H1 (cell line): ENCODE measurements around the gene PPP1R12A. TPM values are rescaled to one million over a fixed set of nuclear protein-coding genes. Genes with fewer than 3 reads are reported as not detected.

Experiments used
- CTCF ChIA-PET: fragments of 300-600 bp; sonication (Branson Sonifier 250); formaldehyde crosslinking; loops from one replicate; lab custom pipeline; 2021; ENCODE audit not compliant: partially characterized antibody; lab: Charles Lee
- POLR2A ChIA-PET: fragments of 300-600 bp; sonication (Branson Sonifier 250); formaldehyde crosslinking; loops from one replicate; lab custom pipeline; 2021; ENCODE audit warnings: inconsistent platforms; ENCODE audit not compliant: partially characterized antibody; lab: Charles Lee
- DNase-seq, 2 experiments: peaks; one replicate each; pipeline versions ENCODE4 v3.0.0 to v3.0.0-alpha.2; 2010 to 2022; ENCODE audit warnings: low spot score in 2 of 2, low read depth in 1 of 2, mixed read lengths in 1 of 2
- FAIRE-seq: peaks from 2 replicates; lab custom pipeline; 2011; peaks lifted over from hg19 to GRCh38; lab: Jason Lieb, UNC
- H2AFZ ChIP-seq: 2 replicates; pipeline ENCODE4 v1.8.1; 2012; ENCODE audit warnings: low read length, inconsistent platforms
- H2AK5ac ChIP-seq: 2 replicates; pipeline ENCODE4 v1.6.1; 2013; ENCODE audit warnings: low read depth, low read length
- H2BK120ac ChIP-seq: replicated peaks from 2 replicates; pipeline ENCODE3; 2013; ENCODE audit warnings: low read depth, low read length, inconsistent platforms
- H2BK12ac ChIP-seq: 2 replicates; pipeline ENCODE4 v1.6.1; 2013; ENCODE audit warnings: low read depth, low read length
- H2BK15ac ChIP-seq: 2 replicates; pipeline ENCODE4 v1.6.1; 2013; ENCODE audit warnings: low read length
- H2BK20ac ChIP-seq: 2 replicates; pipeline ENCODE4 v1.6.1; 2013; ENCODE audit warnings: low read length
- H2BK5ac ChIP-seq: 2 replicates; pipeline ENCODE4 v1.6.1; 2013; ENCODE audit warnings: low read depth, low read length
- H3K14ac ChIP-seq: 2 replicates; pipeline ENCODE4 v1.6.1; 2013; ENCODE audit warnings: inconsistent platforms; ENCODE audit not compliant: insufficient read length
- H3K18ac ChIP-seq: 2 replicates; pipeline ENCODE4 v1.6.1; 2013; ENCODE audit warnings: low read length; ENCODE audit errors: extremely low read depth
- H3K23ac ChIP-seq: 2 replicates; pipeline ENCODE4 v1.6.1; 2013; ENCODE audit warnings: inconsistent platforms; ENCODE audit not compliant: insufficient read length
- H3K23me2 ChIP-seq: 2 replicates; pipeline ENCODE4 v1.6.1; 2013; ENCODE audit warnings: low read depth, low read length
- H3K27ac ChIP-seq: 2 replicates; pipeline ENCODE4 v1.6.1; 2011; ENCODE audit warnings: low read depth, low read length, inconsistent platforms
- H3K27me3 ChIP-seq, 4 experiments: replicated peaks in 1 of 4; 1 replicate in 1 of 4; 2 replicates in 3 of 4; pipeline versions ENCODE4 v1.6.1 to v1.8.1; 2011 to 2013; ENCODE audit warnings: low read length in 3 of 4, mild to moderate bottlenecking in 3 of 4, inconsistent platforms in 2 of 4, mixed read lengths in 2 of 4, moderate library complexity in 1 of 4; ENCODE audit not compliant: control insufficient read depth in 3 of 4, insufficient read depth in 3 of 4; ENCODE audit errors: extremely low read depth in 1 of 4
- H3K36me3 ChIP-seq, 4 experiments: 2 replicates each; pipeline versions ENCODE4 v1.6.1 to v1.8.1; 2011 to 2013; ENCODE audit warnings: mild to moderate bottlenecking in 4 of 4, low read length in 3 of 4, moderate library complexity in 2 of 4, control low read depth in 1 of 4, inconsistent platforms in 1 of 4; ENCODE audit not compliant: insufficient read depth in 4 of 4, control insufficient read depth in 2 of 4
- H3K4ac ChIP-seq: replicated peaks from 2 replicates; pipeline ENCODE3; 2013; ENCODE audit warnings: low read length, low read depth, mixed read lengths, inconsistent platforms; ENCODE audit not compliant: insufficient read length
- H3K4me1 ChIP-seq, 4 experiments: replicated peaks in 1 of 4; 1 replicate in 1 of 4; 2 replicates in 3 of 4; pipeline versions ENCODE4 v1.6.1 to v1.8.1; 2011 to 2013; ENCODE audit warnings: low read length in 3 of 4, inconsistent platforms in 2 of 4, mixed read lengths in 1 of 4; ENCODE audit not compliant: insufficient read depth in 4 of 4, control insufficient read depth in 3 of 4
- H3K4me2 ChIP-seq, 2 experiments: 2 replicates each; pipeline versions ENCODE4 v1.6.1 to v1.8.1; 2011 to 2013; ENCODE audit warnings: low read depth in 2 of 2, low read length in 2 of 2, control low read depth in 1 of 2, inconsistent platforms in 1 of 2, mild to moderate bottlenecking in 1 of 2; ENCODE audit not compliant: insufficient read depth in 1 of 2
- H3K4me3 ChIP-seq, 4 experiments: fragments of 200-600, 300-600 bp in 1 of 4; sonication (generic), shearing (Covaris generic), sonication (Bioruptor Twin) in 1 of 4; 2 replicates each; pipeline versions ENCODE4 v1.5.1 to v1.8.1; 2011 to 2016; ENCODE audit warnings: low read length in 4 of 4, low read depth in 3 of 4, control low read depth in 2 of 4, inconsistent platforms in 2 of 4, mild to moderate bottlenecking in 2 of 4, mixed read lengths in 1 of 4, moderate library complexity in 1 of 4; ENCODE audit not compliant: insufficient read depth in 2 of 4; ENCODE audit errors: extremely low read depth in 1 of 4
- H3K56ac ChIP-seq: replicated peaks from 2 replicates; pipeline ENCODE3; 2013; ENCODE audit warnings: low read depth, mild to moderate bottlenecking, mixed read lengths, low read length, inconsistent platforms; ENCODE audit not compliant: insufficient read length
- H3K79me1 ChIP-seq: 2 replicates; pipeline ENCODE4 v1.6.1; 2013; ENCODE audit warnings: low read depth, low read length, control low read depth
- H3K79me2 ChIP-seq, 2 experiments: 2 replicates each; pipeline versions ENCODE4 v1.6.1 to v1.8.1; 2012 to 2013; ENCODE audit warnings: low read length in 2 of 2, mild to moderate bottlenecking in 2 of 2, inconsistent platforms in 1 of 2; ENCODE audit not compliant: insufficient read depth in 2 of 2, control insufficient read depth in 1 of 2
- H3K9ac ChIP-seq, 4 experiments: replicated peaks in 1 of 4; 1 replicate in 1 of 4; 2 replicates in 3 of 4; pipeline versions ENCODE4 v1.6.1 to v1.8.1; 2011 to 2013; ENCODE audit warnings: low read depth in 3 of 4, low read length in 3 of 4, control low read depth in 2 of 4, mild to moderate bottlenecking in 2 of 4, moderate library complexity in 2 of 4, inconsistent platforms in 1 of 4; ENCODE audit errors: extremely low read depth in 1 of 4
- H3K9me3 ChIP-seq, 2 experiments: 2 replicates each; pipeline versions ENCODE4 v1.6.1 to v1.8.1; 2012 to 2013; ENCODE audit warnings: mild to moderate bottlenecking in 2 of 2, moderate library complexity in 2 of 2, control low read depth in 1 of 2, inconsistent platforms in 1 of 2, low read depth in 1 of 2, low read length in 1 of 2, mixed read lengths in 1 of 2; ENCODE audit not compliant: insufficient read depth in 2 of 2
- H4K20me1 ChIP-seq, 2 experiments: replicated peaks in 1 of 2; 2 replicates each; pipeline versions ENCODE3 to v1.8.1; 2011 to 2013; ENCODE audit warnings: inconsistent platforms in 2 of 2, low read length in 2 of 2, mild to moderate bottlenecking in 1 of 2; ENCODE audit not compliant: insufficient read depth in 2 of 2, control insufficient read depth in 1 of 2
- H4K5ac ChIP-seq: 2 replicates; pipeline ENCODE4 v1.6.1; 2013; ENCODE audit warnings: low read length, low read depth, mixed read lengths, inconsistent platforms; ENCODE audit not compliant: insufficient read length
- H4K8ac ChIP-seq: 2 replicates; pipeline ENCODE4 v1.8.0; 2013; ENCODE audit warnings: mild to moderate bottlenecking, moderate library complexity, low read length, inconsistent platforms; ENCODE audit not compliant: insufficient read depth; ENCODE audit errors: extremely low read depth
- H4K91ac ChIP-seq: replicated peaks from 2 replicates; pipeline ENCODE3; 2013; ENCODE audit warnings: low read length, mixed read lengths, inconsistent platforms; ENCODE audit not compliant: insufficient read length
- BRCA1 ChIP-seq: IDR thresholded peaks from 2 replicates; pipeline ENCODE4 v1.6.1; 2012; ENCODE audit warnings: low read depth, low read length, improper control_type of control experiment
- CREB1 ChIP-seq: IDR thresholded peaks from 2 replicates; pipeline ENCODE4 v1.6.1; 2012; ENCODE audit warnings: inconsistent platforms
- FOSL1 ChIP-seq: IDR thresholded peaks from 2 replicates; pipeline ENCODE4 v1.6.1; 2011; ENCODE audit warnings: mild to moderate bottlenecking, low read depth, low read length, moderate library complexity; ENCODE audit not compliant: insufficient read depth
- KDM1A ChIP-seq: fragments of 200-600, 300-600 bp; sonication (generic); IDR thresholded peaks from 2 replicates; pipeline ENCODE4 v1.7.1; 2016; ENCODE audit warnings: mild to moderate bottlenecking, low read length, borderline replicate concordance
- PHF8 ChIP-seq: fragments of 200-600 bp; sonication (generic); conservative IDR thresholded peaks from 2 replicates; pipeline ENCODE4 v1.7.1; 2012; ENCODE audit warnings: low read depth, mild to moderate bottlenecking, inconsistent platforms, low read length, moderate library complexity
- POLR2AphosphoS5 ChIP-seq: IDR thresholded peaks from 2 replicates; pipeline ENCODE4 v1.6.1; 2011; ENCODE audit warnings: low read depth, low read length
- RNF2 ChIP-seq: fragments of 200-900, 300-1000 bp; sonication (generic); IDR thresholded peaks from 2 replicates; pipeline ENCODE4 v1.7.1; 2016; ENCODE audit warnings: borderline replicate concordance, low read depth, mild to moderate bottlenecking, antibody characterized with exemption, low read length; ENCODE audit not compliant: poor library complexity, severe bottlenecking; ENCODE audit errors: missing control alignments
- SP4 ChIP-seq: IDR thresholded peaks from 2 replicates; pipeline ENCODE4 v1.6.1; 2012; ENCODE audit warnings: low read length, inconsistent platforms
- SUZ12 ChIP-seq: fragments of 200-600 bp; sonication (generic); IDR thresholded peaks from 2 replicates; pipeline ENCODE4 v1.6.1; 2012; ENCODE audit warnings: mild to moderate bottlenecking, inconsistent platforms, low read length, moderate library complexity, mixed read lengths
- TBP ChIP-seq: IDR thresholded peaks from 2 replicates; pipeline ENCODE4 v1.6.1; 2011; ENCODE audit warnings: low read depth, low read length, improper control_type of control experiment
- ZNF274 ChIP-seq: IDR thresholded peaks from 2 replicates; pipeline ENCODE4 v1.7.0; 2012; ENCODE audit warnings: low read length, borderline replicate concordance; ENCODE audit errors: extremely low read depth
- WGBS, 2 experiments: shearing (Covaris generic) in 1 of 2; methylation state at CpG; one replicate each; pipeline versions ENCODE4 v1.1.6 to v1.1.7; 2013 to 2015; ENCODE audit warnings: low lambda C conversion rate in 2 of 2, mixed read lengths in 2 of 2, inconsistent platforms in 1 of 2, low coverage in 1 of 2, missing lambda C conversion rate in 1 of 2; ENCODE audit not compliant: insufficient replicate concordance in 2 of 2, insufficient coverage in 1 of 2, insufficient read length in 1 of 2; ENCODE audit errors: extremely low coverage in 1 of 2, missing lambda C conversion rate in 1 of 2; 5-methylcytosine and 5-hydroxymethylcytosine counted together
- polyA plus RNA-seq, 7 experiments: library from polyadenylated mRNA; depleted of rRNA in 3 of 7; stranded (reverse) in 5 of 7; unstranded in 2 of 7; fragments of >200 nt in 5 of 7; fragments of 200-250 nt in 2 of 7; gene quantifications; 1 replicate in 5 of 7; 2 replicates in 1 of 7; 4 replicates in 1 of 7; pipeline versions ENCODE4 v1.2.1 to v1.2.3, GENCODE V29; 2011 to 2013; ENCODE audit warnings: missing spikeins in 2 of 7, mixed read lengths in 2 of 7
- total RNA-seq: library from RNA; stranded (reverse); fragmentation: NEBNext Ultra II Directional; extraction: Animal tissue kit (Norgen Biotek cat#: 25700); gene quantifications from 2 replicates; pipeline ENCODE4 v1.2.1, GENCODE V29; 2021
- TF ChIP-seq, protein P1 (sequence below): IDR thresholded peaks from 2 replicates; pipeline ENCODE4 v1.6.1; 2011; ENCODE audit warnings: low read length, improper control_type of control experiment
- TF ChIP-seq, protein P2 (sequence below): IDR thresholded peaks from 2 replicates; pipeline ENCODE4 v1.6.1; 2011; ENCODE audit warnings: low read depth, mild to moderate bottlenecking, low read length; ENCODE audit not compliant: insufficient read depth

The PPP1R12A gene
- total and polyA plus RNA-seq, 2 of the 8 experiments (the other 6 are each of a cell fraction or from before 2014, with no cell fraction given), result 14.7 to 81.5 TPM

GRCh38 chr12:79857675-79858074, 77.2 kb downstream of the PPP1R12A start:
- H2BK5ac ChIP-seq, result no peak overlapping the region
- H2BK15ac ChIP-seq, result no peak overlapping the region
- FAIRE-seq (no peak), DNase-seq (no peak)
- no peak overlapping the region for H3K18ac ChIP-seq
- no peak overlapping the region for H3K14ac ChIP-seq
- no peak overlapping the region for H2BK20ac ChIP-seq
- no peak overlapping the region for H3K56ac ChIP-seq
- H4K91ac ChIP-seq, result no peak overlapping the region
- no peak overlapping the region for H2BK12ac ChIP-seq
- H4K5ac ChIP-seq, result no peak overlapping the region
- no peak overlapping the region for H3K9ac ChIP-seq
- no peaks in the 10 kb centered on the region for H3K27me3 ChIP-seq
- H2BK120ac ChIP-seq, result no peak overlapping the region
- no peak overlapping the region for H3K4me2 ChIP-seq
- H4K20me1 ChIP-seq, result peaks cover 2 to 3% of the 10 kb centered on the region in 2 experiments
- no peaks in the 10 kb centered on the region for H3K9me3 ChIP-seq
- no peak overlapping the region for H2AFZ ChIP-seq
- H4K8ac ChIP-seq, result no peak overlapping the region
- H3K23ac ChIP-seq, result no peak overlapping the region
- peaks cover 0 to 6% (median 0%) of the 10 kb centered on the region in 4 experiments; a peak in 1 of 7 replicates for H3K4me1 ChIP-seq
- no peak overlapping the region for H3K4ac ChIP-seq
- H3K36me3 ChIP-seq, result no peaks in the 10 kb centered on the region
- no peak overlapping the region for H2AK5ac ChIP-seq
- no peaks in the 10 kb centered on the region for H3K23me2 ChIP-seq
- H3K4me3 ChIP-seq, result no peak overlapping the region
- H3K79me1 ChIP-seq, result no peaks in the 10 kb centered on the region; the same call in 1 of the 2 replicates
- POLR2A ChIA-PET, result no interaction called here
- 43% methylated on average over 2 of the region's 2 CpGs; no CpG with 5 or more reads in 1 of the 2 experiments for WGBS, 2 experiments
- H3K27ac ChIP-seq, result no peak overlapping the region
- CTCF ChIA-PET, result no interaction called here
- peaks cover 0 to 90% of the 10 kb centered on the region in 2 experiments; a peak in 2 of 4 replicates for H3K79me2 ChIP-seq
- TF ChIP-seq CREB1 (no peak), ZNF274 (no peak), KDM1A (no peak), SUZ12 (no peak), PHF8 (no peak), BRCA1 (no peak), RNF2 (no peak), TBP (no peak), POLR2AphosphoS5 (no peak), FOSL1 (no peak), SP4 (no peak)
- TF ChIP-seq, protein P1, sequence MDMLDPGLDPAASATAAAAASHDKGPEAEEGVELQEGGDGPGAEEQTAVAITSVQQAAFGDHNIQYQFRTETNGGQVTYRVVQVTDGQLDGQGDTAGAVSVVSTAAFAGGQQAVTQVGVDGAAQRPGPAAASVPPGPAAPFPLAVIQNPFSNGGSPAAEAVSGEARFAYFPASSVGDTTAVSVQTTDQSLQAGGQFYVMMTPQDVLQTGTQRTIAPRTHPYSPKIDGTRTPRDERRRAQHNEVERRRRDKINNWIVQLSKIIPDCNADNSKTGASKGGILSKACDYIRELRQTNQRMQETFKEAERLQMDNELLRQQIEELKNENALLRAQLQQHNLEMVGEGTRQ, result no peak
- TF ChIP-seq, protein P2, sequence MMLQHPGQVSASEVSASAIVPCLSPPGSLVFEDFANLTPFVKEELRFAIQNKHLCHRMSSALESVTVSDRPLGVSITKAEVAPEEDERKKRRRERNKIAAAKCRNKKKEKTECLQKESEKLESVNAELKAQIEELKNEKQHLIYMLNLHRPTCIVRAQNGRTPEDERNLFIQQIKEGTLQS, result no peak
